ENCODE data around the gene VPS51. TPM values are rescaled to one million over a fixed set of nuclear protein-coding genes. Genes with fewer than 3 reads are reported as not detected.

The VPS51 gene
- total and polyA plus RNA-seq, 2 experiments from 2014 or later, result 45.3 to 450 TPM

DNA sequence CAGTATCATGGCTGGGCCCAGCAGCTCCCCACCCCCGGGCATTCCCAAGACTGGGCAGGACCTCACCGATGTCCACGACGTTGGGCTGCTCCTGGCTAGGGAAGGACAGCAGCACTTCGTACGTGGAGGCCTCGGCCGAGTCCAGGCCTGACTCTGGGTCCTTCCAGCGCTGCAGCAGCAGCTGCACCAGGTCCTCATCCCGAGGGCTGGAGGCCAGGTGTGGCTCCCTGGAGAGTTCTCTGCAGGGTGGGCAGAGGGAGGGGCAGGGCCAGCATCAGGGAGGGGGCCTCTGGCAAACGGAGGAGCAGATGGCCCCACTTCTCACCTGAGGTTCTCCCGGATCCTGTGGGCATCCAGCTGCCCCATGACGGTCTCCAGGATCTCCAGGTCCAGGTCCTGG lies 38.0 kb upstream of the VPS51 start:
- H3K4me3 ChIP-seq, result no peak overlapping the region
- Mint-ChIP-seq H3K4me1 (peaks cover 2% of the 10 kb centered on the region), H3K36me3 (ENCODE audit: low read depth) (no peaks in the 10 kb centered on the region), H3K27ac (no peak overlapping the region), H3K27me3 (ENCODE audit: insufficient read depth, low read depth, poor library complexity) (peaks cover 9% of the 10 kb centered on the region), H3K4me3 (no peak overlapping the region), H3K9me3 (no peaks in the 10 kb centered on the region)
- ATAC-seq (no peak), DNase-seq (ENCODE audit: low spot score) (no peak)
- H3K4me1 ChIP-seq (ENCODE audit: insufficient read depth), result no peaks in the 10 kb centered on the region
- H3K36me3 ChIP-seq (ENCODE audit: insufficient read depth), result no peaks in the 10 kb centered on the region
- no peaks in the 10 kb centered on the region for H3K9me2 ChIP-seq (ENCODE audit: insufficient read depth)
- no peaks in the 10 kb centered on the region for H3K27me3 ChIP-seq (ENCODE audit: insufficient read depth)
- no peak overlapping the region for H3K4me2 ChIP-seq
- TF ChIP-seq STAT1 (IDR thresholded peaks at IDR 0.05; ENCODE audit: unreplicated experiment) (no peak), ZNF331 (CRISPR knock-in tag; IDR thresholded peaks at IDR 0.05; ENCODE audit: low read depth) (no peak)
- H2AFZ ChIP-seq, result no peak overlapping the region
- no peaks in the 10 kb centered on the region for H4K20me1 ChIP-seq (replicated peaks; ENCODE audit: insufficient read depth)
- H3F3A ChIP-seq (replicated peaks; ENCODE audit: low read depth), result no peaks in the 10 kb centered on the region
- no peaks in the 10 kb centered on the region for H3K79me2 ChIP-seq (replicated peaks; ENCODE audit: insufficient read depth)
- H3K27ac ChIP-seq (ENCODE audit: low read depth), result no peak overlapping the region

DNA sequence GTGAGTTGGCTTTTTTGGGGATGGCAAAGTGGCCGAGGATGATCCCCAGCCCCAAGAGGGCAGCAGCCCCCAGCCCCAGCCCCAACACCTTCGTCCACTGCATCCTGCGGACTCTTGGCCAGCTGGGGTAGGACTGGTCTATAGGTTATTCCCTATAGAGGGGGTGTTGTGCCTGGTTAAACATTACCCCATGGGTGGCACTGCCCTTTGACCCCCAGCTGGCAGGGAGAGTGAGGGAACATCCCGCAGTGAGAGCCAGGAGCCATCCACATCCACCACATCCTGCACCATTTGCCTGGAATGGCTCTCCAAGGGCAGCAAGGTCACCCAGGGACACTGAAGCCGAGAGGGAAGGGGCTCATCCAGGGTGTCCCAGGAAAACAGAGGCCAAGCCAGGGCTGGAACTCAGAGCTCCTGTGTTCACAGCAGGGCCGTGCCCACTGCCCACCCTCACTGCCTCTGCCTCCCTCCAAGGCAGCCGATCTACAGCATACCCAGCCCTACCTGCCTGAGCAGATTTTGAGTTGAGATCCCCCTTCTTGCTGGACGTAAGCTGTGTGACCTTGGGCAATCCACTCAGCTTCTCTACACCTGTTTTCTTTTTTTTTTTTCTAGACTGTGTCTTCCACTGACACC lies 37.5 kb upstream of the VPS51 start, which contains the start of gene NAALADL1:
TSS of gene NAALADL1 (minus strand) at position 135 of the 636 bp plus-strand sequence. CDS start at position 103, 32 bp downstream.
- Mint-ChIP-seq H3K4me1 (peaks cover 2% of the 10 kb centered on the region), H3K4me3 (no peak within 1 kb of the TSS), H3K27ac (no peak within 1 kb of the TSS), H3K9me3 (no peaks in the 10 kb centered on the region), H3K27me3 (ENCODE audit: insufficient read depth, low read depth, poor library complexity) (peaks cover 9% of the 10 kb centered on the region), H3K36me3 (ENCODE audit: low read depth) (no peaks in the 10 kb centered on the region)
- Histone ChIP-seq H3K36me3 (ENCODE audit: insufficient read depth) (no peaks in the 10 kb centered on the region), H2AFZ (no peak within 1 kb of the TSS), H3K4me3 (no peak within 1 kb of the TSS), H4K20me1 (replicated peaks; ENCODE audit: insufficient read depth) (no peaks in the 10 kb centered on the region), H3F3A (replicated peaks; ENCODE audit: low read depth) (no peaks in the 10 kb centered on the region), H3K4me2 (no peak within 1 kb of the TSS), H3K27ac (ENCODE audit: low read depth) (no peak within 1 kb of the TSS), H3K27me3 (ENCODE audit: insufficient read depth) (no peaks in the 10 kb centered on the region), H3K79me2 (replicated peaks; ENCODE audit: insufficient read depth) (no peaks in the 10 kb centered on the region), H3K4me1 (ENCODE audit: insufficient read depth) (no peaks in the 10 kb centered on the region), H3K9me2 (ENCODE audit: insufficient read depth) (no peaks in the 10 kb centered on the region)
- ATAC-seq (no peak), DNase-seq (ENCODE audit: low spot score) (no peak)
- TF ChIP-seq EZH2phosphoT487 (IDR thresholded peaks at IDR 0.05; ENCODE audit: unreplicated experiment) (no peak), CREB1 (CRISPR knock-in tag; IDR thresholded peaks at IDR 0.05; ENCODE audit: low read depth) (no peak), EZH2 (IDR thresholded peaks at IDR 0.05; ENCODE audit: low read depth, unreplicated experiment) (no peak), CTCF (conservative IDR thresholded peaks at IDR 0.05; ENCODE audit: low read depth in 2 of 2) (no peak), REST (IDR thresholded peaks at IDR 0.05; ENCODE audit: unreplicated experiment) (no peak), ZNF331 (CRISPR knock-in tag; IDR thresholded peaks at IDR 0.05; ENCODE audit: low read depth) (no peak)
- TF ChIP-seq, protein P1, sequence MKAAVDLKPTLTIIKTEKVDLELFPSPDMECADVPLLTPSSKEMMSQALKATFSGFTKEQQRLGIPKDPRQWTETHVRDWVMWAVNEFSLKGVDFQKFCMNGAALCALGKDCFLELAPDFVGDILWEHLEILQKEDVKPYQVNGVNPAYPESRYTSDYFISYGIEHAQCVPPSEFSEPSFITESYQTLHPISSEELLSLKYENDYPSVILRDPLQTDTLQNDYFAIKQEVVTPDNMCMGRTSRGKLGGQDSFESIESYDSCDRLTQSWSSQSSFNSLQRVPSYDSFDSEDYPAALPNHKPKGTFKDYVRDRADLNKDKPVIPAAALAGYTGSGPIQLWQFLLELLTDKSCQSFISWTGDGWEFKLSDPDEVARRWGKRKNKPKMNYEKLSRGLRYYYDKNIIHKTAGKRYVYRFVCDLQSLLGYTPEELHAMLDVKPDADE (IDR thresholded peaks at IDR 0.05), result no peak
